Left lung (tissue), 10 donors: ENCODE data around the gene ZCCHC24. TPM values are rescaled to one million over a fixed set of nuclear protein-coding genes. Genes with fewer than 3 reads are reported as not detected.
A peak's percentile ranks its signal among the peaks of the same experiment; 100 is the strongest.
"Not testable (repeated sequence)": the region's sequence is repeated elsewhere in the genome, so short reads cannot be mapped to it uniquely, and the experiment has no call there.

ENCODE experiments used
- ATAC-seq: fragments of 200-7000 bp; cut with Tn5 transposase; one replicate; pipeline ENCODE4 v1.9.1; 2020; ENCODE audit warnings: moderate library complexity
- DNase-seq, 4 donors: peaks; one replicate each; pipeline ENCODE4 v3.0.0-alpha.2; 2013 to 2020
- H3K27ac ChIP-seq, 2 donors: fragments of 200-600 bp; sonication (generic) in 1 of 2; one replicate each; pipeline versions ENCODE4 v1.5.0 to v1.8.0; 2020 to 2021
- H3K27me3 ChIP-seq, 2 donors: fragments of 200-600 bp; sonication (generic) in 1 of 2; one replicate each; pipeline versions ENCODE4 v1.5.0 to v1.8.0; 2020 to 2021
- H3K36me3 ChIP-seq, 2 donors: fragments of 200-600 bp; sonication (generic) in 1 of 2; one replicate each; pipeline versions ENCODE4 v1.5.0 to v1.8.0; 2020 to 2021
- H3K4me1 ChIP-seq, 2 donors: fragments of 200-600 bp; one replicate each; pipeline ENCODE4 v1.8.0; 2021
- H3K4me3 ChIP-seq, 2 donors: fragments of 200-600 bp; sonication (generic) in 1 of 2; one replicate each; pipeline versions ENCODE4 v1.5.0 to v1.8.0; 2020 to 2021; ENCODE audit warnings: mild to moderate bottlenecking in 1 of 2
- H3K9me3 ChIP-seq, 2 donors: fragments of 200-600 bp; sonication (generic) in 1 of 2; one replicate each; pipeline versions ENCODE4 v1.5.0 to v1.8.0; 2020 to 2021
- CTCF ChIP-seq, 2 donors: fragments of 200-600 bp; sonication (generic) in 1 of 2; IDR thresholded peaks; one replicate each; pipeline versions ENCODE4 v1.5.0 to v1.8.0; 2021; ENCODE audit warnings: antibody characterized with exemption in 2 of 2
- intact Hi-C, 2 donors: fragments of 100-400 bp; cut with DNase I; formaldehyde crosslinking; loops; one replicate each; pipeline versions ENCODE4 v1.11.2 to v1.14.2; 2022
- polyA plus RNA-seq, 6 donors: library from polyadenylated mRNA; unstranded; fragments of 120-200 nt; gene quantifications; one replicate each; pipeline ENCODE4 v1.2.1, GENCODE V29; 2013; ENCODE audit not compliant: insufficient read length in 6 of 6
- total RNA-seq, 2 donors: library from RNA; stranded (reverse); fragmentation: NEBNext Ultra II Directional; extraction: Animal tissue kit (Norgen Biotek cat#: 25700); gene quantifications; one replicate each; pipeline ENCODE4 v1.2.1, GENCODE V29; 2021
- donor health status: DM: no; HTN: yes; CAD: no.
- donor health status: DM: no; HTN: no; CAD: no.

Gene ZCCHC24
- total and polyA plus RNA-seq, 8 donors, result 28.9 to 48.3 (median 37.1) TPM

DNA sequence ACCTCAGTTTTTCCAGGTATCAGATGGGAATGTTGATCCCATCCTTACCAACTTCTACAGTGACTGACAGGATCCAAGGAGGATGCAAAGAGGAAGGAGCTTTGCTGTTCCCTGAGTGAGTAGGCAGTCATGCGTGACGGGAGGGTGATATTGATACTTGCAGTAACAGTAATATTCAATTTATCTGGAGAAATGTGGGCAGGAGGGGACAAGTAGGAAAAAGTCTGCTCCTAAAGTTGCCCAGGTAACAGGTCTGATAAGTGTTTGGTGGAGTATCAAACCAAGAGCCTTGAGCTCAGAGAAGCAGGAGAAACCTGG lies 3.3 kb upstream of the ZCCHC24 start:
- Histone ChIP-seq H3K27ac (no peak overlapping the region), H3K4me1 (peaks cover 5 to 25% of the 10 kb centered on the region in 2 donors), H3K9me3 (no peaks in the 10 kb centered on the region), H3K36me3 (no peaks in the 10 kb centered on the region), H3K4me3 (no peak overlapping the region), H3K27me3 (peaks cover 0 to 16% of the 10 kb centered on the region in 2 donors)
- ATAC-seq, result no peak
- TF ChIP-seq CTCF (IDR thresholded peaks at IDR 0.05), result no peak
- intact Hi-C loops, result no loop called here
- no peak for DNase-seq

- H3K27me3 ChIP-seq, result peaks cover 0 to 16% of the 10 kb centered on the region in 2 donors
- no peak for DNase-seq
- no peak for ATAC-seq
- no peaks in the 10 kb centered on the region for H3K9me3 ChIP-seq
- intact Hi-C loops, result no loop called here
- no peak for TF ChIP-seq CTCF (IDR thresholded peaks at IDR 0.05)
- no peaks in the 10 kb centered on the region for H3K36me3 ChIP-seq
- H3K4me1 ChIP-seq, result peaks cover 10 to 31% of the 10 kb centered on the region in 2 donors
- H3K4me3 ChIP-seq, result no peak overlapping the region
- no peak overlapping the region for H3K27ac ChIP-seq
Measured at GRCh38 chr10:79447911-79448731, 2.7 kb upstream of the ZCCHC24 start.

- H3K4me3 ChIP-seq, intact Hi-C loops, H3K27ac ChIP-seq, ATAC-seq, H3K36me3 ChIP-seq, H3K9me3 ChIP-seq, DNase-seq: not testable (repeated sequence)
- Histone ChIP-seq H3K27me3 (peaks cover 0 to 16% of the 10 kb centered on the region in 2 donors), H3K4me1 (peaks cover 12 to 38% of the 10 kb centered on the region in 2 donors)
Measured at GRCh38 chr10:79447249-79447648, 1.8 kb upstream of the ZCCHC24 start.

DNA sequence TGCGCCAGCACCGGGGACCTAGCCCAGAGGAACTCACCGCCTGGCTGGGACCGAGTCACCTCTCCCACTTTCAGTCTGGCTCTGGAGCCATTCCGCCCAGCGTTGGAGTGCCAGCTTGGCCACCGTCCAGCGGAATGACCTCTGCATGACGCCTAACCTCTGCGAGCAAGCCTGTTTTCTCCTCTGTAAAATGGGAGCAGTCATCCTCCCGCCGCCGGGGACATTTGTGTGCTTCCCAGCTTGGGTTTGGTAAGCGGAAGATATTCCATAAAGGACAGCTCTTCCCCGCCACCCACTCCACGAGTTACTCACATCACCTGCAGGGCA lies 1.3 kb upstream of the ZCCHC24 start:
- peak overlapping the region; percentile 53 to 82 for H3K27ac ChIP-seq
- peaks cover 12 to 42% of the 10 kb centered on the region in 2 donors for H3K4me1 ChIP-seq
- intact Hi-C loops, result no loop called here

DNA sequence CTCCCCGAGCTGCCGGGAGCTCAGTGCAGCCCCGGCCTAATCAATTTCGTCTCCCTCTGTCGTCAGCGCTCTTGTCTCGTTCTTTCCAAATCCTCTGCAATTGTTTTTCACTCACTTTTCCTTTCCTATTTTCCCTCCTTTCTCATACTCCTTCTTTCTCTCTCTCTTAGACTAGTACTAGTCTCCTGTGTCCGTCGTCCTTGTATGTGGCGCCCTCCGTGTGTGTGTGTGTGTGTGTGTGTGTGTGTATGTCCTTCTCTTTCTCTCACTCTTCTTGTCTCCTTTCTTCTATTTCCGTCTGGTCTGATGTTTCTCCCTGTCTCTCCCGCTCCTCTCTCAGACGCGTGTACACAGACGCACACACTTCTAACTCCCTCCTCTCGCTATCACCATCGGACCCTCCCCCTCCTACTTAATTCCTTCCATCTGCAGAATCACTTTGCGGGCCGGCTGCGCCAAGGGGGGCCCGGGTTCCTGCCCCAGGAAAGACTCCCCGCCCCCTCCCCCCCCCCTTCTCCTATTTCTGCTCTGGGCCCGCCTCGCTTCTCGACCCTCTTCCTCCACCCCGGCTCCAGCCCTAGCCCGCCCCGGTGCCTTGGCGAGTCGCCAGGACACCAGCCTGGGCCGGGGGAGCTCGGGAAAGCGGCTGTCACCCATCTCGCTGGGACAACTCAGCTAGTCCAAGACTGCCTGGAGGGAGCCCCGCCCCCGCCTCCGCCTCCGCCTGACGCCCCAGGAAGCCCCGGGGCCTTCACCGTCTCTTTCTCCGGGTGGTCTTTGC lies 743 bp upstream of the ZCCHC24 start:
- intact Hi-C loops, result no loop called here
- ATAC-seq (peak; percentile 3), DNase-seq (peak in 3 of 4 donors; percentile 69 to 94 (median 89))
- Histone ChIP-seq H3K4me1 (peaks cover 12 to 42% of the 10 kb centered on the region in 2 donors), H3K27me3 (peaks cover 0 to 16% of the 10 kb centered on the region in 2 donors), H3K4me3 (peak overlapping the region; percentile 37 to 77), H3K9me3 (no peaks in the 10 kb centered on the region), H3K36me3 (no peaks in the 10 kb centered on the region), H3K27ac (peak overlapping the region; percentile 53 to 82)
- no peak for TF ChIP-seq CTCF (IDR thresholded peaks at IDR 0.05)

More for the DNA sequence above, 1.3 kb upstream of the ZCCHC24 start:
- peak in 1 of 4 donors; percentile 68 for DNase-seq
- peaks cover 0 to 16% of the 10 kb centered on the region in 2 donors for H3K27me3 ChIP-seq
- ATAC-seq, result peak; percentile 1
- H3K4me3 ChIP-seq, result peak overlapping the region; percentile 37 to 77
- no peaks in the 10 kb centered on the region for H3K36me3 ChIP-seq
- no peak for TF ChIP-seq CTCF (IDR thresholded peaks at IDR 0.05)
- H3K9me3 ChIP-seq, result no peaks in the 10 kb centered on the region
